Activated CD8-positive, alpha-beta memory T cell treated with anti-CD3 and anti-CD28 coated beads for 36 hours (primary cell): ENCODE results near the gene COL13A1. TPM values are rescaled to one million over a fixed set of nuclear protein-coding genes. Genes with fewer than 3 reads are reported as not detected.

ENCODE experiments used
- CTCF ChIA-PET: fragments of 350-600 bp; sonication (Branson Sonifier 250); formaldehyde crosslinking; loops from one replicate; lab custom pipeline; 2021; ENCODE audit warnings: antibody characterized with exemption; lab: Charles Lee
- POLR2A ChIA-PET: fragments of 350-600 bp; sonication (Branson Sonifier 250); formaldehyde crosslinking; loops from one replicate; lab custom pipeline; 2021; ENCODE audit warnings: antibody characterized with exemption; lab: Charles Lee
- total RNA-seq, 2 experiments: library from RNA; stranded (reverse); gene quantifications; one replicate each; pipeline ENCODE4 v1.2.3, GENCODE V29; 2021

COL13A1 gene
- total RNA-seq, 2 experiments from 2014 or later: not detected

DNA sequence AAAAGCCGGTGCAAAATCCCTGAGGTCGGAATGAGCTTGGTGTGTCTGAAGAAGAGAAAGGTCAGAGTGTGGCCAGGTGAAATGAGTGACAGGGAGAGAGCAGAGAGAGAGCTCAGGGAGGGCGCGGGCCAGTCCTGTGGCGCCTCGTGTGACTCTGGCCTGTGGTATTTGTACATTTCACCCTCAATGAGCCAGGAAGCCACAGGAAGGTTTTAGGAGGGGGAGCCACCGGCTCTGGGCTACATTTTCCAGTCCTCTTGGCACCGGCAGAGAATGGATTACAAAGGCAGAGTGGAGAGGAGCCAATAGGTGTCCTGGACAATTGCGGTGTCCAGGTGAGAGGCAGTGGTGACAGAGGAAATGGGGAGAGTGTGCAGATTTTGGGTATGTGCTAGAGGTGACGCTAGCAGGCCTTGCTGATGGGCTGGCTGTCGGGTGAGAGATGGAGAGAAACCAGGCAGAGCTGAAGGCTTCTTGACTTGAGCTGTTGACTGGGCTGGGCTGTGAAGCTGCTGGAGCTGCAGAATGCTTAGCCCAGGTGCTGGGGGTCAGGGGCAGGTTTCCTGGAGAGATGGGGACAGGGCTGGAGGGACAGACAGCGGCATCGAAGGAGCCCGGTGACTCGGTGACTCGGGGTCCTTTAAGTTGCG lies 38.1 kb downstream of the COL13A1 start:
- POLR2A ChIA-PET: no interaction called here
- CTCF ChIA-PET: no interaction called here

DNA sequence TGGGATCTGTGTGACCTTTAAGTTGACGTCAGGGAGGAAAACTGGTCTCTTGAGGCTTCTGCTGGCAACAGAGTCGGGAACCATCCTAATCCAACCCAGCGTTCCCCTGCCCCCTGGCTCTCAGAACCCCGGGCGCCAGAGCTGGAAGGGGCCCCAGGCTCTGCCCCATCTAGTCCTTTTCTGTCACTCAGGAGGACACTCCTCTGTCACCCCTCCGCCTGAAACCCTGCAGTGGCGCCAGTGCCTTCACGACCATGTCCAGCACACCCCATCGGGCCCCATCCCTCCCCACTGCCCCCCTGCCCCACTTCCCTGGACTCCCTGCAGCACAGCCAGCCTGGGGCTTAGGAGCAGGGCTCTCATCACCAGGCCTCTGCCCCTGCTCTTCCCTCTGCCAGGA lies 39.1 kb downstream of the COL13A1 start:
- ChIA-PET CTCF (no interaction called here), POLR2A (no interaction called here)

DNA sequence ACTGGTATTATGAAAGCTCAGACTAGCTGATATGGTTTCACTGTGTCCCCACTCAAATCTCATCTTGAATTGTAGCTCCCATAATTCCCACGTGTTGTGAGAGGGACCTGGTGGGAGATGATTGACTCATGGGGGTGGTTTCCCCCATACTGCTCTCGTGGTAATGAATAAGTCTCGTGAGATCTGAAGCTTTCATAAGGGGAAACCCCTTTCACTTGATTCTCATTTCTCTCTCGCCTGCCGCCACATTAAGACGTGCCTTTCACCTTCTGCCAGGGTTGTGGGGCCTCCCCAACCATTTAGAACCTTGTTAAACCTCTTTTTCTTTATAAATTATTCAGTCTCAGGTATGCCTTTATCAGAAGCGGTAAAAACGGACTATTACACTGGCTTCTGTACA lies 40.3 kb downstream of the COL13A1 start:
- ChIA-PET CTCF (interaction anchor here (1.0 kb wide), 1 partner anchor 117 kb away, joined by 3 read pairs; no protein-coding TSS in a partner anchor), POLR2A (no interaction called here)

DNA sequence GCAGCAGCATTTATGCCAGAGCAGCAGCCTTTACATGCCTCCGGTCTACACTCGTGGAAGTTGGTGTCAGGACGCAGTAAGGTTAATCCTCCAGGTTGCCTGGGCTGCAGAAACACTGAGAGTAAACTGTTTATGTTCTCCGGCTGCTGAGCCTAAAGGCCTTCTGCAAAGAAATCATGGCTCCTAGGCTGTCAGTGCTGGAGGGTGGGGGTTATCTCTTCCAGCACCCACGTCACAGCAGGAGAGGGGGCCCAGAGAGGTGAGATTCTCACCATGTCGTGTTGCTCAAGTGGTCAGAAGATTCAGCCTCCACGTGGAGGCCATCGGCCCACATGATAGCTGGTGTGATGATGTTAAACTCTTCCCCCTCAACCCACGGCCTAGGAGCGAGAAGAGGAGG lies 41.2 kb downstream of the COL13A1 start:
- ChIA-PET POLR2A (no interaction called here), CTCF (interaction anchor here (1.0 kb wide), 1 partner anchor 116 kb away, joined by 3 read pairs; no protein-coding TSS in a partner anchor)

GRCh38 chr10:69843923-69844322 lies 42.2 kb downstream of the COL13A1 start:
- POLR2A ChIA-PET: no interaction called here
- CTCF ChIA-PET: no interaction called here

GRCh38 chr10:69844698-69845097 lies 43.0 kb downstream of the COL13A1 start:
- CTCF ChIA-PET: no interaction called here

DNA sequence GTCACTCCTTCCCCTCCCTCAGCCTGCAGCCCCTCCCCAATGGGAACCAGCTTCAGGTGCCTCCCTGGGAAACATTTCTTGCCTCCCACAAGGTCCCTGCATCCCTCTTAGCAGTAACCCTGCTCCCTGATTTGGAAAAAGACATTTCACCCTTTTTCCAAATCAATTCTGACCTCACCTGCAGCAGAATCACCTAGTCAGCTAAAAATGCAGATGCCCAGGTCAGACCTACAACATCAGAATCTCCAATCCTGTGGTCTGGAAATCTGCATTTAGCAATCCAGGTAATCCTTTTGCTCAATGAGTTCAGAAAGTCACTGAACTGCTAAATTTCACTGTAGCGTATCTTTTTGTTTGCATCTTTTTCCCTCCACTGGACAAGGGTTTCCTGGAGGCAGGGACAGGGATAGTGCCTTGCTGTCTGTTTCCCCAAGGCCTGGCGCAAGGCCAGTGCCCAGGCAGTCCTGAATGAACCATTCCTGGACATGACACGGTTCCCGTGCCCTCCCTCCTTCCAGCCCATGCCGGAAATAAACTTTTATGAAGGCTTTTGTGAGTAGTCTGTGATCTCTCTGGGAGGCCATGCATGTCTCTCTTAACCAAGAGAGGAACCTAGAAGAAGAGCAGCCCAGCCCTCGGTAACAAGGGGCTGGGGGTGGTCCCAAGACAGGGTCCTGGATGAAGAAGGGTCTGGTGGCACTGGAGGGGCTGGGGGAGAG lies 44.0 kb downstream of the COL13A1 start:
- CTCF ChIA-PET: no interaction called here
- POLR2A ChIA-PET: no interaction called here

More at GRCh38 chr10:69844698-69845097, 43.0 kb downstream of the COL13A1 start:
- POLR2A ChIA-PET: no interaction called here

DNA sequence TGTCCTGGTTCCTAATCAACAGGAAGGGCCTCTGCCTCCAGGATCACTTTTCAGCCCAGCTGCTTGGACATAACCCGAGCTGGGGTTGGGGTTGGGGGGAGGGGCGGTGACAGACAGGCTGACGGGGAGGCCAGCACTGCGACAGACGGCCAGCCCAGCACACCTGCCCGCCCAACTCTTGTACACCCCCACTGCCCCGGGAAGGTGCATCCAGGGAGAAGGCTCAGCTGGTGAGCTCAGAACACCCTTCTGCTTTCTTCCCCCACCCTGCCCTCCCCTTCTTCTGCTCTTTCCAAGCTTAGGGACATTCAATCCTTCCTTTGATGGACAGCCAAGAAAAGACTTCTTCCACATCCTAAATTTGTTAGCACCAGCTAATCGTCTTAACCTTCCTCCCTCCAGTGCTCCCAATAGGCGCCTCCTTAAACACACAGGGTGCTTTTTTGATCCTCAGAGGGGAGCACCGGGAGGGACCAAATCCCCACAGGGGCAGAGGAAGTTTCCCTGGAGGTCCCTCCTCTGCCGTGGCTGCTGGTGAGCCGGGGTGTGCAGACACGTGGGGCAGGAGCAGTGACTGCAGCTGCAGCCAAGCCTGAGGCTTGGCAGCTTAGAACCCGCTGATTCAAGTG lies 44.7 kb downstream of the COL13A1 start:
- ChIA-PET CTCF (no interaction called here), POLR2A (no interaction called here)

GRCh38 chr10:69847458-69847857 lies 45.8 kb downstream of the COL13A1 start:
- ChIA-PET CTCF (no interaction called here), POLR2A (no interaction called here)

DNA sequence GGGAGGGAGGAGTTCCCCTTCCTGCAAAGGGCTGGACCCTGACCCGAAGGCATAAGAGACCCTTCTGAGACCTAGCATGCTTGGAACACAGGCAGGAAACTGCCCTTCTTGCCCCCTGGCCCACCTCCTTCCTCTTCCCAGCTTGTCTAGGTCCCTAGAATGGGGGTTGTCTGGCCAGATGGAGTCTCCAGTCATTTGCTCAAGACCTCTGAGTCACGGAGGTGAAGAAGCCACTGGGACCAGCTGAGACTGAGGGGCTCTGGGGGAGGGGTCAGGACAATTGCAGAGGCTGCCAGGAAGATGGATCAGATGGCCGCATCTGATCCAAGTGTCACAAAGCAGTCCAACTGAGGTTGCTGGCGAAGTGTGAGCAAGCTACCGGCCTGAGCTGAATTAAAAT lies 46.2 kb downstream of the COL13A1 start:
- ChIA-PET CTCF (no interaction called here), POLR2A (no interaction called here)

- POLR2A ChIA-PET: no interaction called here
- CTCF ChIA-PET: no interaction called here
Observed at GRCh38 chr10:69848454-69848853, 46.7 kb downstream of the COL13A1 start.

GRCh38 chr10:69849825-69850224 lies 48.1 kb downstream of the COL13A1 start:
- CTCF ChIA-PET: no interaction called here
- POLR2A ChIA-PET: no interaction called here

GRCh38 chr10:69850440-69850839 lies 48.7 kb downstream of the COL13A1 start:
- CTCF ChIA-PET: no interaction called here
- POLR2A ChIA-PET: no interaction called here

GRCh38 chr10:69851306-69851705 lies 49.6 kb downstream of the COL13A1 start:
- POLR2A ChIA-PET: no interaction called here
- CTCF ChIA-PET: no interaction called here

DNA sequence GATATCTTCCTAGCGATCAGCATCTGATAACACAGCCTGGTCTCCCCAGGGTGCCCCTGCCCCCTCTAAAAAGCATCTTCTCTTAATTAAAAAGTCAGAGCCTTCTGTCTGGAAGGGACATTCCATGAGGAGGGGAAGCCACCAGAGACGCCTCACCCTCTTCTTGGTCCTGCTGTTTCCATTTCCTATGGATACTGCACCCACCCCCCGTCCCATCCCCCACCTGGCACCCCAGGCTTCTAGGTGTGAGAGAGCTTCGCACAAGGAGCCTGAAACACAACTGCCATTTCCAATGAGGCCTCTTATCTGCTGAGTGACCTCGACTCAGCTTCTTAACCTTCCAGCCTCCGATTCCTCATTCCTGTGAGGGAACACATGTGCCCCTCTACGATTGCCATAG lies 51.4 kb downstream of the COL13A1 start:
- ChIA-PET CTCF (no interaction called here), POLR2A (no interaction called here)

- CTCF ChIA-PET: no interaction called here
Observed at GRCh38 chr10:69854511-69855345, 53.0 kb downstream of the COL13A1 start.

GRCh38 chr10:69855346-69856111 lies 53.8 kb downstream of the COL13A1 start:
- ChIA-PET CTCF (no interaction called here), POLR2A (no interaction called here)

More at GRCh38 chr10:69854511-69855345, 53.0 kb downstream of the COL13A1 start:
- POLR2A ChIA-PET: no interaction called here

GRCh38 chr10:69856601-69857166 lies 55.0 kb downstream of the COL13A1 start:
- ChIA-PET CTCF (no interaction called here), POLR2A (no interaction called here)

- ChIA-PET POLR2A (interaction anchor here (0.6 kb wide), 1 partner anchor 747 kb away, joined by 4 read pairs; no protein-coding TSS in a partner anchor), CTCF (no interaction called here)
Observed at GRCh38 chr10:69858201-69858600, 56.5 kb downstream of the COL13A1 start.
